Body of pancreas (tissue), 4 donors: ENCODE results near the gene XPO1.

Experiments
- POLR2A ChIP-seq, 3 donors: fragments of 450-650 bp; IDR thresholded peaks; one replicate each; pipeline ENCODE4 v1.6.1; 2016; ENCODE audit warnings: antibody characterized with exemption in 3 of 3, mild to moderate bottlenecking in 2 of 3
- TF ChIP-seq, protein P1 (sequence below), 7 experiments: fragments of 450-650 bp in 4 of 7; fragments of 200-600 bp in 3 of 7; sonication (generic) in 3 of 7; IDR thresholded peaks; one replicate each; pipeline ENCODE4 v1.5.1; 2016 to 2019; ENCODE audit warnings: antibody characterized with exemption in 7 of 7

GRCh38 chr2:61452392-61452791 is 85.8 kb downstream of the XPO1 start:
- TF ChIP-seq, protein P1, sequence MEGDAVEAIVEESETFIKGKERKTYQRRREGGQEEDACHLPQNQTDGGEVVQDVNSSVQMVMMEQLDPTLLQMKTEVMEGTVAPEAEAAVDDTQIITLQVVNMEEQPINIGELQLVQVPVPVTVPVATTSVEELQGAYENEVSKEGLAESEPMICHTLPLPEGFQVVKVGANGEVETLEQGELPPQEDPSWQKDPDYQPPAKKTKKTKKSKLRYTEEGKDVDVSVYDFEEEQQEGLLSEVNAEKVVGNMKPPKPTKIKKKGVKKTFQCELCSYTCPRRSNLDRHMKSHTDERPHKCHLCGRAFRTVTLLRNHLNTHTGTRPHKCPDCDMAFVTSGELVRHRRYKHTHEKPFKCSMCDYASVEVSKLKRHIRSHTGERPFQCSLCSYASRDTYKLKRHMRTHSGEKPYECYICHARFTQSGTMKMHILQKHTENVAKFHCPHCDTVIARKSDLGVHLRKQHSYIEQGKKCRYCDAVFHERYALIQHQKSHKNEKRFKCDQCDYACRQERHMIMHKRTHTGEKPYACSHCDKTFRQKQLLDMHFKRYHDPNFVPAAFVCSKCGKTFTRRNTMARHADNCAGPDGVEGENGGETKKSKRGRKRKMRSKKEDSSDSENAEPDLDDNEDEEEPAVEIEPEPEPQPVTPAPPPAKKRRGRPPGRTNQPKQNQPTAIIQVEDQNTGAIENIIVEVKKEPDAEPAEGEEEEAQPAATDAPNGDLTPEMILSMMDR (IDR thresholded peaks at IDR 0.05), result no peak
- no peak for TF ChIP-seq POLR2A (IDR thresholded peaks at IDR 0.05)
